CD4-positive, alpha-beta T cell treated with Interleukin-10 for 1 hour (primary cell): ENCODE measurements around the gene CCDC34.

Experiments
- DNase-seq: peaks from one replicate; pipeline ENCODE4 v3.0.0-alpha.2; 2020

CCDC34 gene

GRCh38 chr11:27362749-27363575, at the start of gene CCDC34:
TSS of gene CCDC34 (minus strand) at chr11:27363215. CDS start at chr11:27363194, 21 bp downstream.
- peak; percentile 90 for DNase-seq

- no peak for DNase-seq
Measured at GRCh38 chr11:27412192-27412691, 49.2 kb upstream of the CCDC34 start.

- DNase-seq = no peak
Measured at GRCh38 chr11:27411328-27411727, 48.3 kb upstream of the CCDC34 start.

GRCh38 chr11:27410272-27410671, 47.3 kb upstream of the CCDC34 start:
- no peak for DNase-seq

- DNase-seq = no peak
Measured at GRCh38 chr11:27409742-27410141, 46.7 kb upstream of the CCDC34 start.

- DNase-seq = no peak
Measured at GRCh38 chr11:27409049-27409448, 46.0 kb upstream of the CCDC34 start.

GRCh38 chr11:27408246-27408800, 45.3 kb upstream of the CCDC34 start:
- no peak for DNase-seq

- no peak for DNase-seq
Measured at GRCh38 chr11:27406498-27407354, 43.7 kb upstream of the CCDC34 start.

GRCh38 chr11:27405134-27405533, 42.1 kb upstream of the CCDC34 start:
- no peak for DNase-seq

GRCh38 chr11:27404427-27404826, 41.4 kb upstream of the CCDC34 start:
- DNase-seq = no peak

- DNase-seq = no peak
Measured at GRCh38 chr11:27403195-27403594, 40.2 kb upstream of the CCDC34 start.

GRCh38 chr11:27402450-27402849, 39.4 kb upstream of the CCDC34 start:
- no peak for DNase-seq

- DNase-seq = no peak
Measured at GRCh38 chr11:27401833-27402316, 38.9 kb upstream of the CCDC34 start.

GRCh38 chr11:27401280-27401832, 38.3 kb upstream of the CCDC34 start:
- no peak for DNase-seq

- no peak for DNase-seq
Measured at GRCh38 chr11:27398400-27398770, 35.4 kb upstream of the CCDC34 start.

- no peak for DNase-seq
Measured at GRCh38 chr11:27397624-27398399, 34.8 kb upstream of the CCDC34 start.

GRCh38 chr11:27396259-27396839, 33.3 kb upstream of the CCDC34 start:
- DNase-seq = no peak

GRCh38 chr11:27395556-27396258, 32.7 kb upstream of the CCDC34 start:
- no peak for DNase-seq

GRCh38 chr11:27394781-27395228, 31.8 kb upstream of the CCDC34 start:
- no peak for DNase-seq

GRCh38 chr11:27392278-27393114, 29.5 kb upstream of the CCDC34 start:
- no peak for DNase-seq
